Fibroblast of the aortic adventitia (primary cell): ENCODE measurements around the gene GADD45B. TPM values are rescaled to one million over a fixed set of nuclear protein-coding genes. Genes with fewer than 3 reads are reported as not detected.

ENCODE experiments used
- DNase-seq: peaks from one replicate; pipeline ENCODE4 v3.0.0-alpha.2; 2010; ENCODE audit warnings: low read depth
- H3K4me3 ChIP-seq: 2 replicates; pipeline ENCODE4 v1.5.1; 2011; ENCODE audit warnings: low read depth, mild to moderate bottlenecking, control low read depth, low read length, moderate library complexity
- CTCF ChIP-seq: IDR thresholded peaks from 2 replicates; pipeline ENCODE4 v1.5.1; 2011; ENCODE audit warnings: mild to moderate bottlenecking, low read length, control low read depth, inconsistent platforms; ENCODE audit not compliant: insufficient read depth
- total RNA-seq: library from RNA; depleted of rRNA; stranded (reverse); fragments of >200 nt; gene quantifications from 2 replicates; pipeline ENCODE4 v1.2.3, GENCODE V29; 2012; ENCODE audit warnings: low replicate concordance

GADD45B gene
- total RNA-seq, 1 donor: 14.3 TPM

GRCh38 chr19:2509096-2509495 is 33.2 kb downstream of the GADD45B start:
- TF ChIP-seq CTCF: no peak
- DNase-seq: no peak

GRCh38 chr19:2511570-2511969 is 35.6 kb downstream of the GADD45B start:
- DNase-seq: no peak
- TF ChIP-seq CTCF: no peak
- no peak overlapping the region for H3K4me3 ChIP-seq

More at GRCh38 chr19:2509096-2509495, 33.2 kb downstream of the GADD45B start:
- no peak overlapping the region for H3K4me3 ChIP-seq

- no peak for DNase-seq
- H3K4me3 ChIP-seq: no peak overlapping the region
- no peak for TF ChIP-seq CTCF
Observed at GRCh38 chr19:2511991-2512390, 36.1 kb downstream of the GADD45B start.

- no peak for TF ChIP-seq CTCF
- H3K4me3 ChIP-seq: no peak overlapping the region
- no peak for DNase-seq
Observed at GRCh38 chr19:2512523-2513431, 36.9 kb downstream of the GADD45B start.

- TF ChIP-seq CTCF: no peak
- DNase-seq: no peak
- no peak overlapping the region for H3K4me3 ChIP-seq
Observed at GRCh38 chr19:2514981-2515518, 39.1 kb downstream of the GADD45B start.

- no peak overlapping the region for H3K4me3 ChIP-seq
- no peak for TF ChIP-seq CTCF
- no peak for DNase-seq
Observed at GRCh38 chr19:2516727-2517126, 40.8 kb downstream of the GADD45B start.
